DMS 273 treated with DMSO at 0.1 percent for 48 hours (cell line): ENCODE data around the gene DPP10.
"Not testable (repeated sequence)": the region's sequence is repeated elsewhere in the genome, so short reads cannot be mapped to it uniquely, and the experiment has no call there.

ENCODE experiments used
- DNase-seq: peaks from one replicate; lab custom pipeline; 2025; lab: John Stamatoyannopoulos, UW

Gene DPP10

GRCh38 chr2:114442510-114442909 lies at the start of gene DPP10:
Gene DPP10, plus strand, starts transcription at chr2:114442641.
- DNase-seq = no peak

- DNase-seq = no peak
These were observed 41.6 kb upstream of the DPP10 start for GRCh38 chr2:114400890-114401289.

GRCh38 chr2:114405247-114406116 lies 37.0 kb upstream of the DPP10 start:
- DNase-seq = no peak

GRCh38 chr2:114406347-114406746 lies 36.1 kb upstream of the DPP10 start:
- no peak for DNase-seq

GRCh38 chr2:114407353-114407752 lies 35.1 kb upstream of the DPP10 start:
- DNase-seq = not testable (repeated sequence)

- no peak for DNase-seq
These were observed 20.7 kb upstream of the DPP10 start for GRCh38 chr2:114421781-114422180.

- DNase-seq = no peak
These were observed 17.7 kb upstream of the DPP10 start for GRCh38 chr2:114424699-114425098.

- no peak for DNase-seq
These were observed 15.7 kb upstream of the DPP10 start for GRCh38 chr2:114426756-114427155.

- no peak for DNase-seq
These were observed 6.1 kb upstream of the DPP10 start for GRCh38 chr2:114436329-114436728.

- DNase-seq = no peak
These were observed 4.1 kb downstream of the DPP10 start for GRCh38 chr2:114446571-114446970.

- DNase-seq = no peak
These were observed 8.2 kb downstream of the DPP10 start for GRCh38 chr2:114450639-114451038.

GRCh38 chr2:114456566-114456965 lies 14.1 kb downstream of the DPP10 start:
- no peak for DNase-seq

- no peak for DNase-seq
These were observed 15.5 kb downstream of the DPP10 start for GRCh38 chr2:114457956-114458355.

GRCh38 chr2:114461116-114461515 lies 18.7 kb downstream of the DPP10 start:
- DNase-seq = no peak

GRCh38 chr2:114464961-114465706 lies 22.7 kb downstream of the DPP10 start:
- no peak for DNase-seq

- no peak for DNase-seq
These were observed 25.9 kb downstream of the DPP10 start for GRCh38 chr2:114468343-114468742.

- no peak for DNase-seq
These were observed 29.8 kb downstream of the DPP10 start for GRCh38 chr2:114472246-114472645.

- DNase-seq = no peak
These were observed 30.3 kb downstream of the DPP10 start for GRCh38 chr2:114472726-114473125.

- DNase-seq = no peak
These were observed 46.5 kb downstream of the DPP10 start for GRCh38 chr2:114488841-114489530.

- DNase-seq = no peak
These were observed 52.6 kb downstream of the DPP10 start for GRCh38 chr2:114495046-114495445.

- DNase-seq = no peak
These were observed 54.5 kb downstream of the DPP10 start for GRCh38 chr2:114496959-114497358.

GRCh38 chr2:114499101-114499500 lies 56.7 kb downstream of the DPP10 start:
- DNase-seq = no peak

GRCh38 chr2:114507744-114508143 lies 65.3 kb downstream of the DPP10 start:
- DNase-seq = no peak
